LNCaP clone FGC (cell line): ENCODE data around the gene CNGA2.

Source experiments
- DNase-seq: peaks from one replicate; pipeline ENCODE4 v3.0.0-alpha.2; 2011; ENCODE audit warnings: low read depth
- H3K4me3 ChIP-seq: 2 replicates; pipeline ENCODE4 v1.5.1; 2011; ENCODE audit warnings: mild to moderate bottlenecking, low read depth, low read length, control low read depth
- CTCF ChIP-seq: IDR thresholded peaks from 2 replicates; pipeline ENCODE4 v1.5.1; 2012; ENCODE audit warnings: mild to moderate bottlenecking; ENCODE audit not compliant: control insufficient read depth, insufficient read depth; ENCODE audit errors: extremely low read depth

The CNGA2 gene

GRCh38 chrX:151790481-151791160 is 56.1 kb downstream of the CNGA2 start:
- TF ChIP-seq CTCF, result no peak
- H3K4me3 ChIP-seq, result no peak overlapping the region
- no peak for DNase-seq

DNA sequence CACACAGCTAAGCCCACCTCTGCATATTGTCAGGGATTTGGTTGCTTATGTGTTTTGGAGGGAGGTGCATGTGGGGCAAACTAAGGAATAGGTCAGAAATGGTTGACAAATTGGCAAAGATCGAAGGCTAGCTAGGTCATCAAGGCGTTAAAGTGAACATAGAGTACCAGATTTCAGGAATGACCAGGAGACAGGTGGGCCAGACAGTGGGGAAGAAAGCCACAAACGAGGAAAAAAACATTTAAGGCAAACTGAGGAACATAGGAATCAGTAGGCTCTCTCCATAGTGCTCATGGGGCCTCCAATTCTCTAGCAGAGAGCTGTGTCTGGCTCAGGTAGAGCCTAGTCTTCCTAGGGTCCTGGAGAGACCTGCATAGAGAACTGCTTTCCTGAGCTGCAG is 57.4 kb downstream of the CNGA2 start:
- H3K4me3 ChIP-seq, result no peak overlapping the region
- TF ChIP-seq CTCF, result no peak
- no peak for DNase-seq

DNA sequence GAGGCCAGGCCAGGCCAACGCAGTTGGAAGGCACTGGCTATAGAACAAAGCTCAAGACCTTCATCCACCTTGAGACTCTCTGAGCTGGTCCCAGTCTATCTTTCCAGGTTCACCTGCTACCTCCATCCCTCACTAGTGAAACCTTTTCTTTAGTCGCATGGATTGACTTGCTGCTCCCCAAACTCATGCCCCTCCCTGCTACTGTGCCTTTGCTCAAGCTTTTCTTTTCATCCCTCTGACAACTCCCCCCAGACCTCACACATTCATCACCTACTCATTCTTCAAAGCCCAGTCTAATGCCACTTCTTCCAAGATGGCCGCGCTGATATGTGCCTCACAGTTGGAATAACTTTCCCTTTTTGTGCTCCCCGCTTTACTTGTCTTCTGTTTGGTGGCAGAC is 58.0 kb downstream of the CNGA2 start:
- TF ChIP-seq CTCF, result no peak
- DNase-seq, result no peak
- H3K4me3 ChIP-seq, result no peak overlapping the region

DNA sequence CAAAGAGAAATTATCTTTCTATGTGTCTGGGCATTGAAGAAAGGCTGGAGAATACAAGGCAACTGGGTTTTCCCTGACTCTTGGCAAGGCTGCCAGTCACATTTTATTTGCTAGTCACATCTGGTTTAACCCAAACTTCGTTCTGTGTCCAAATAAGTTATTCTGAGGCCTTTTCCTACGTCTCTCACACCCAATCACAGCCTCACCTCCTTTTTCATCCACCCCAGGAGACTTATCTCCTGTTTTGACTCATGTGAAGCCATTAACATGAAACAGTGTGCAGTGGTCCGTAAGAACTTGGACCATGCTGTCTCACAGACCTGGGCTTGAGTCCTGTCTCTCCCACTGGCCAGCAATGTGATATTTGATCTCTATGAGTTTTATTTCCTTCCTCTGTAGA is 59.3 kb downstream of the CNGA2 start:
- DNase-seq, result no peak
- H3K4me3 ChIP-seq, result no peak overlapping the region
- no peak for TF ChIP-seq CTCF
